Endothelial cell of umbilical vein (primary cell): ENCODE measurements around the gene SLC24A3. TPM values are rescaled to one million over a fixed set of nuclear protein-coding genes. Genes with fewer than 3 reads are reported as not detected.

Source experiments
- BruUV-seq: library from RNA; stranded (reverse); fragments of 400-500 nt; replicated peaks from 2 replicates; lab custom pipeline; 2021; lab: Mats Ljungman, UMichigan
- CTCF ChIA-PET: fragments of 300-600, 350-600 bp; sonication (Branson Sonifier 250); formaldehyde crosslinking; loops from one replicate; lab custom pipeline; 2021; ENCODE audit warnings: antibody characterized with exemption, inconsistent platforms; lab: Charles Lee
- POLR2A ChIA-PET: fragments of 300-600, 350-600 bp; sonication (Branson Sonifier 250); formaldehyde crosslinking; loops from one replicate; lab custom pipeline; 2021; ENCODE audit warnings: antibody characterized with exemption, inconsistent platforms; lab: Charles Lee
- DNase-seq: peaks from one replicate; pipeline ENCODE4 v3.0.0-alpha.2; 2011; ENCODE audit warnings: low read depth, low spot score
- FAIRE-seq: peaks from 2 replicates; lab custom pipeline; 2011; peaks lifted over from hg19 to GRCh38; lab: Jason Lieb, UNC
- H2AFZ ChIP-seq: 2 replicates; pipeline ENCODE4 v1.6.0; 2012; ENCODE audit warnings: low read depth, low read length, control low read depth, inconsistent platforms
- H3K27ac ChIP-seq: 2 replicates; pipeline ENCODE4 v1.5.1; 2011; ENCODE audit warnings: low read depth, mild to moderate bottlenecking, control low read depth, low read length, moderate library complexity; ENCODE audit not compliant: insufficient read depth
- H3K27me3 ChIP-seq, 2 experiments: 2 replicates each; pipeline versions ENCODE4 v1.6.0 to v1.6.1; 2011; ENCODE audit warnings: low read length in 2 of 2, mixed read lengths in 1 of 2; ENCODE audit not compliant: control insufficient read depth in 2 of 2, insufficient read depth in 2 of 2
- H3K36me3 ChIP-seq, 2 experiments: 2 replicates in 1 of 2; 3 replicates in 1 of 2; pipeline ENCODE4 v1.5.1; 2011; ENCODE audit warnings: low read length in 2 of 2, mild to moderate bottlenecking in 1 of 2, moderate library complexity in 1 of 2; ENCODE audit not compliant: control insufficient read depth in 2 of 2, insufficient read depth in 2 of 2; ENCODE audit errors: extremely low read depth in 1 of 2
- H3K4me1 ChIP-seq: 3 replicates; pipeline ENCODE4 v1.5.1; 2011; ENCODE audit warnings: mild to moderate bottlenecking, low read length; ENCODE audit not compliant: control insufficient read depth, insufficient read depth; ENCODE audit errors: extremely low read depth
- H3K4me2 ChIP-seq: 2 replicates; pipeline ENCODE4 v1.6.1; 2011; ENCODE audit warnings: low read length, control low read depth, mixed read lengths; ENCODE audit not compliant: insufficient read depth
- H3K4me3 ChIP-seq, 3 experiments: fragments of 200-600 bp in 1 of 3; sonication (generic), shearing (Covaris generic) in 1 of 3; replicated peaks in 1 of 3; 2 replicates each; pipeline ENCODE4 v1.5.1; 2011 to 2016; ENCODE audit warnings: control low read depth in 3 of 3, low read length in 3 of 3, mild to moderate bottlenecking in 2 of 3, inconsistent platforms in 1 of 3, low read depth in 1 of 3, moderate library complexity in 1 of 3; ENCODE audit not compliant: insufficient read depth in 1 of 3
- H3K79me2 ChIP-seq: 2 replicates; pipeline ENCODE4 v1.6.0; 2012; ENCODE audit warnings: low read length, inconsistent platforms; ENCODE audit not compliant: control insufficient read depth, insufficient read depth
- H3K9ac ChIP-seq: replicated peaks from 2 replicates; pipeline ENCODE3; 2011; ENCODE audit warnings: low read length, control low read depth; ENCODE audit not compliant: insufficient read depth; ENCODE audit errors: extremely low read depth
- H3K9me1 ChIP-seq: replicated peaks from 3 replicates; pipeline ENCODE4 v1.6.0; 2011; ENCODE audit warnings: mild to moderate bottlenecking, low read length; ENCODE audit not compliant: control insufficient read depth, insufficient read depth; ENCODE audit errors: extremely low read depth
- H3K9me3 ChIP-seq: replicated peaks from 2 replicates; pipeline ENCODE4 v1.5.1; 2012; ENCODE audit warnings: low read length, inconsistent platforms; ENCODE audit not compliant: control insufficient read depth, insufficient read depth
- H4K20me1 ChIP-seq: replicated peaks from 2 replicates; pipeline ENCODE3; 2011; ENCODE audit warnings: mild to moderate bottlenecking, low read length; ENCODE audit not compliant: control insufficient read depth, insufficient read depth; ENCODE audit errors: extremely low read depth
- CTCF ChIP-seq, 2 donors: IDR thresholded peaks; 1 replicate in 1 of 2; 2 replicates in 1 of 2; pipeline ENCODE4 v1.5.1; 2011; ENCODE audit warnings: low read length in 2 of 2, mild to moderate bottlenecking in 2 of 2, moderate library complexity in 2 of 2, control low read depth in 1 of 2, inconsistent platforms in 1 of 2, low read depth in 1 of 2; ENCODE audit not compliant: insufficient read depth in 1 of 2; ENCODE audit errors: extremely low read depth in 1 of 2
- EZH2 ChIP-seq: IDR thresholded peaks from 2 replicates; pipeline ENCODE4 v1.6.1; 2012; ENCODE audit warnings: borderline replicate concordance, low read depth, mild to moderate bottlenecking, moderate library complexity, low read length, inconsistent platforms; ENCODE audit not compliant: severe bottlenecking
- FOS ChIP-seq: IDR thresholded peaks from 2 replicates; pipeline ENCODE4 v1.6.1; 2011; ENCODE audit warnings: mild to moderate bottlenecking, low read length, moderate library complexity, borderline replicate concordance; ENCODE audit not compliant: insufficient read depth
- GATA2 ChIP-seq: IDR thresholded peaks from 2 replicates; pipeline ENCODE4 v1.7.0; 2011; ENCODE audit warnings: low read depth, mild to moderate bottlenecking, moderate library complexity, mixed read lengths, low read length; ENCODE audit not compliant: insufficient read length, insufficient read depth
- JUN ChIP-seq: IDR thresholded peaks from 2 replicates; pipeline ENCODE4 v1.6.1; 2011; ENCODE audit warnings: borderline replicate concordance, low read depth; ENCODE audit not compliant: insufficient read length, insufficient read depth
- MAX ChIP-seq: IDR thresholded peaks from 2 replicates; pipeline ENCODE4 v1.6.1; 2011; ENCODE audit not compliant: insufficient read depth, insufficient read length
- MYC ChIP-seq: IDR thresholded peaks from one replicate; pipeline ENCODE4 v1.6.1; 2011; ENCODE audit warnings: mild to moderate bottlenecking, low read depth, low read length
- POLR2A ChIP-seq: IDR thresholded peaks from 2 replicates; pipeline ENCODE4 v1.6.1; 2012; ENCODE audit warnings: low read depth, mild to moderate bottlenecking, control low read depth, low read length
- POLR2AphosphoS5 ChIP-seq: IDR thresholded peaks from 2 replicates; pipeline ENCODE4 v1.6.1; 2012; ENCODE audit warnings: low read depth, mild to moderate bottlenecking, control low read depth, low read length, moderate library complexity; ENCODE audit not compliant: insufficient read depth
- dilution Hi-C: fragments of 300-500 bp; cut with MboI; formaldehyde crosslinking; loops from one replicate; pipeline ENCODE4 v1.15.0; 2019; ENCODE audit warnings: low sequenced_read_pairs; ENCODE audit not compliant: extremely low pct_ligation_motif_present
- intact Hi-C: fragments of 100-400 bp; cut with micrococcal nuclease; formaldehyde crosslinking; loops from one replicate; pipeline ENCODE4 v1.10.0; 2022
- polyA plus RNA-seq, 4 experiments: library from polyadenylated mRNA; depleted of rRNA in 3 of 4; stranded (reverse) in 3 of 4; unstranded in 1 of 4; fragments of >200 nt; gene quantifications; 2 replicates each; pipeline versions ENCODE4 v1.2.1 to v1.2.3, GENCODE V29; 2011 to 2012; ENCODE audit warnings: missing spikeins in 1 of 4
- total RNA-seq: library from RNA; stranded (reverse); gene quantifications from 2 replicates; pipeline ENCODE4 v1.2.3, GENCODE V29; 2021

SLC24A3 gene
- total and polyA plus RNA-seq, 2 donors (not counting 3 experiments of a cell fraction or from before 2014, with no cell fraction given): not detected

GRCh38 chr20:19241440-19241839, 29.0 kb downstream of the SLC24A3 start:
- H3K27ac ChIP-seq: no peak overlapping the region
- POLR2A ChIA-PET: no interaction called here
- TF ChIP-seq CTCF (IDR thresholded peaks at IDR 0.05; ENCODE audit: extremely low read depth in 1 of 2, insufficient read depth in 1 of 2, low read depth in 1 of 2, low read length in 2 of 2) (no peak), EZH2 (no peak), MYC (no peak), GATA2 (no peak), JUN (no peak), FOS (no peak), POLR2A (no peak), MAX (no peak), POLR2AphosphoS5 (no peak)
- H3K9me3 ChIP-seq: peaks cover 1% of the 10 kb centered on the region
- DNase-seq (no peak), FAIRE-seq (no peak)
- H3K36me3 ChIP-seq: no peaks in the 10 kb centered on the region
- dilution Hi-C loops: no loop called here
- intact Hi-C loops: no loop called here
- H3K4me3 ChIP-seq: no peak overlapping the region
- no peaks in the 10 kb centered on the region for H3K4me1 ChIP-seq
- H2AFZ ChIP-seq: no peak overlapping the region
- no peaks in the 10 kb centered on the region for H3K79me2 ChIP-seq
- no peak overlapping the region for H3K4me2 ChIP-seq
- BruUV-seq: no TSS peak
- no peak overlapping the region for H3K9ac ChIP-seq
- no peaks in the 10 kb centered on the region for H4K20me1 ChIP-seq
- CTCF ChIA-PET: no interaction called here
- H3K9me1 ChIP-seq: no peaks in the 10 kb centered on the region
- no peaks in the 10 kb centered on the region for H3K27me3 ChIP-seq
